Measurements from ENCODE around the gene MPPE1. TPM values are rescaled to one million over a fixed set of nuclear protein-coding genes. Genes with fewer than 3 reads are reported as not detected.
"Not testable (repeated sequence)": the region's sequence is repeated elsewhere in the genome, so short reads cannot be mapped to it uniquely, and the experiment has no call there.

MPPE1 gene
- total RNA-seq, 1 donor from 2014 or later, result 24.6 TPM

GRCh38 chr18:11925800-11926481 lies 17.8 kb upstream of the MPPE1 start:
- H3K36me3 ChIP-seq, result no peaks in the 10 kb centered on the region
- intact Hi-C loops (cut with DNase I), result no loop called here

GRCh38 chr18:11923450-11923849 lies 15.3 kb upstream of the MPPE1 start:
- Histone ChIP-seq H3K36me3 (no peaks in the 10 kb centered on the region), H3K9me3 (no peaks in the 10 kb centered on the region), H3K4me3 (no peak overlapping the region), H3K4me1 (no peaks in the 10 kb centered on the region), H3K27me3 (no peaks in the 10 kb centered on the region), H3K27ac (no peak overlapping the region)
- intact Hi-C loops (cut with DNase I), result no loop called here
- no peak for TF ChIP-seq POLR2AphosphoS5 (IDR thresholded peaks at IDR 0.05; ENCODE audit: insufficient read depth in 1 of 2, low read depth in 1 of 2)
- no peak for TF ChIP-seq POLR2A (IDR thresholded peaks at IDR 0.05)
- no peak for TF ChIP-seq CTCF (IDR thresholded peaks at IDR 0.05)
- no peak for DNase-seq (ENCODE audit: extremely low spot score in 2 of 2)

More at GRCh38 chr18:11925800-11926481, 17.8 kb upstream of the MPPE1 start:
- Histone ChIP-seq H3K9me3 (no peaks in the 10 kb centered on the region), H3K27ac (no peak overlapping the region), H3K27me3 (no peaks in the 10 kb centered on the region), H3K4me3 (no peak overlapping the region), H3K4me1 (no peaks in the 10 kb centered on the region)
- DNase-seq (ENCODE audit: extremely low spot score in 2 of 2), result no peak
- no peak for TF ChIP-seq POLR2AphosphoS5 (IDR thresholded peaks at IDR 0.05; ENCODE audit: insufficient read depth in 1 of 2, low read depth in 1 of 2)
- no peak for TF ChIP-seq POLR2A (IDR thresholded peaks at IDR 0.05)
- TF ChIP-seq CTCF (IDR thresholded peaks at IDR 0.05), result no peak

GRCh38 chr18:11919522-11919921 lies 11.4 kb upstream of the MPPE1 start:
- H3K4me1 ChIP-seq; H3K9me3 ChIP-seq; H3K27ac ChIP-seq; intact Hi-C loops (cut with DNase I); H3K36me3 ChIP-seq; H3K27me3 ChIP-seq; H3K4me3 ChIP-seq; DNase-seq (ENCODE audit: extremely low spot score in 2 of 2): not testable (repeated sequence)

GRCh38 chr18:11916880-11917279 lies 8.8 kb upstream of the MPPE1 start:
- H3K27ac ChIP-seq; intact Hi-C loops (cut with DNase I); H3K4me1 ChIP-seq; H3K9me3 ChIP-seq; H3K4me3 ChIP-seq; H3K27me3 ChIP-seq; DNase-seq (ENCODE audit: extremely low spot score in 2 of 2); H3K36me3 ChIP-seq: not testable (repeated sequence)

GRCh38 chr18:11909591-11910026 lies 1.5 kb upstream of the MPPE1 start:
- peak overlapping the region; percentile 95 for H3K27ac ChIP-seq
- H3K4me1 ChIP-seq, result peaks cover 26% of the 10 kb centered on the region
- DNase-seq (ENCODE audit: extremely low spot score in 2 of 2), result no peak
- TF ChIP-seq POLR2AphosphoS5 (IDR thresholded peaks at IDR 0.05; ENCODE audit: insufficient read depth in 1 of 2, low read depth in 1 of 2) (peak in 1 of 2 donors; percentile 52), CTCF (IDR thresholded peaks at IDR 0.05) (no peak), POLR2A (IDR thresholded peaks at IDR 0.05) (no peak)
- H3K4me3 ChIP-seq, result peak overlapping the region; percentile 75 to 76
- no peaks in the 10 kb centered on the region for H3K36me3 ChIP-seq
- H3K27me3 ChIP-seq, result no peaks in the 10 kb centered on the region
- no peaks in the 10 kb centered on the region for H3K9me3 ChIP-seq
- intact Hi-C loops (cut with DNase I), result loop anchor here (2.0 kb wide), 1 partner anchor 71 kb away; the partner anchor contains the start of gene IMPA2

- H3K27ac ChIP-seq, result peak overlapping the region; percentile 95
- H3K36me3 ChIP-seq, result no peaks in the 10 kb centered on the region
- peaks cover 26% of the 10 kb centered on the region for H3K4me1 ChIP-seq
- no peak for DNase-seq (ENCODE audit: extremely low spot score in 2 of 2)
- no peaks in the 10 kb centered on the region for H3K27me3 ChIP-seq
- H3K4me3 ChIP-seq, result peak overlapping the region; percentile 75 to 76
- H3K9me3 ChIP-seq, result no peaks in the 10 kb centered on the region
- TF ChIP-seq CTCF (IDR thresholded peaks at IDR 0.05) (no peak), POLR2A (IDR thresholded peaks at IDR 0.05) (no peak), POLR2AphosphoS5 (IDR thresholded peaks at IDR 0.05; ENCODE audit: insufficient read depth in 1 of 2, low read depth in 1 of 2) (no peak)
- intact Hi-C loops (cut with DNase I), result loop anchor here (2.0 kb wide), 1 partner anchor 72 kb away; the partner anchor contains the start of gene IMPA2
These were observed 941 bp upstream of the MPPE1 start for GRCh38 chr18:11909061-11909455.

Data from vagina (tissue), 2 donors.